SIG-M5 (cell line): ENCODE results near the gene RAB28.

Experiments used
- DNase-seq: peaks from one replicate; lab custom pipeline; 2025; lab: John Stamatoyannopoulos, UW

Gene RAB28

GRCh38 chr4:13368217-13368616, 115.9 kb downstream of the RAB28 start:
- no peak for DNase-seq

- no peak for DNase-seq
These were observed 116.4 kb downstream of the RAB28 start for GRCh38 chr4:13367691-13368090.

GRCh38 chr4:13367244-13367643, 116.9 kb downstream of the RAB28 start:
- no peak for DNase-seq

- DNase-seq: no peak
These were observed 118.9 kb downstream of the RAB28 start for GRCh38 chr4:13365195-13365594.

GRCh38 chr4:13364653-13365052, 119.5 kb downstream of the RAB28 start:
- no peak for DNase-seq

- no peak for DNase-seq
These were observed 120.0 kb downstream of the RAB28 start for GRCh38 chr4:13364172-13364571.

- DNase-seq: no peak
These were observed 124.3 kb downstream of the RAB28 start for GRCh38 chr4:13359809-13360208.

GRCh38 chr4:13355111-13355880, 128.8 kb downstream of the RAB28 start:
- no peak for DNase-seq

GRCh38 chr4:13349096-13349495, 135.0 kb downstream of the RAB28 start:
- DNase-seq: no peak

GRCh38 chr4:13348216-13348615, 135.9 kb downstream of the RAB28 start:
- DNase-seq: no peak

- no peak for DNase-seq
These were observed 136.5 kb downstream of the RAB28 start for GRCh38 chr4:13347517-13348125.

GRCh38 chr4:13344216-13344615, 139.9 kb downstream of the RAB28 start:
- DNase-seq: no peak

GRCh38 chr4:13340672-13341071, 143.5 kb downstream of the RAB28 start:
- no peak for DNase-seq

GRCh38 chr4:13331827-13332226, 152.3 kb downstream of the RAB28 start:
- DNase-seq: no peak

- DNase-seq: no peak
These were observed 154.2 kb downstream of the RAB28 start for GRCh38 chr4:13329963-13330362.

GRCh38 chr4:13329340-13329850, 154.7 kb downstream of the RAB28 start:
- DNase-seq: no peak

- DNase-seq: no peak
These were observed 155.5 kb downstream of the RAB28 start for GRCh38 chr4:13328591-13328990.

GRCh38 chr4:13327991-13328390, 156.1 kb downstream of the RAB28 start:
- no peak for DNase-seq

GRCh38 chr4:13325744-13326143, 158.4 kb downstream of the RAB28 start:
- DNase-seq: no peak

GRCh38 chr4:13323921-13324320, 160.2 kb downstream of the RAB28 start:
- no peak for DNase-seq

GRCh38 chr4:13322681-13323101, 161.4 kb downstream of the RAB28 start:
- DNase-seq: no peak
